Measurements from ENCODE around the gene PPP1R11.
"Not testable (repeated sequence)": the region's sequence is repeated elsewhere in the genome, so short reads cannot be mapped to it uniquely, and the experiment has no call there.

PPP1R11 gene

GRCh38 chr6:30097902-30098768 lies 31.1 kb downstream of the PPP1R11 start:
- DNase-seq (ENCODE audit: low read depth, low spot score): no peak

GRCh38 chr6:30100154-30100553 lies 33.2 kb downstream of the PPP1R11 start:
- DNase-seq (ENCODE audit: low read depth, low spot score): no peak

DNA sequence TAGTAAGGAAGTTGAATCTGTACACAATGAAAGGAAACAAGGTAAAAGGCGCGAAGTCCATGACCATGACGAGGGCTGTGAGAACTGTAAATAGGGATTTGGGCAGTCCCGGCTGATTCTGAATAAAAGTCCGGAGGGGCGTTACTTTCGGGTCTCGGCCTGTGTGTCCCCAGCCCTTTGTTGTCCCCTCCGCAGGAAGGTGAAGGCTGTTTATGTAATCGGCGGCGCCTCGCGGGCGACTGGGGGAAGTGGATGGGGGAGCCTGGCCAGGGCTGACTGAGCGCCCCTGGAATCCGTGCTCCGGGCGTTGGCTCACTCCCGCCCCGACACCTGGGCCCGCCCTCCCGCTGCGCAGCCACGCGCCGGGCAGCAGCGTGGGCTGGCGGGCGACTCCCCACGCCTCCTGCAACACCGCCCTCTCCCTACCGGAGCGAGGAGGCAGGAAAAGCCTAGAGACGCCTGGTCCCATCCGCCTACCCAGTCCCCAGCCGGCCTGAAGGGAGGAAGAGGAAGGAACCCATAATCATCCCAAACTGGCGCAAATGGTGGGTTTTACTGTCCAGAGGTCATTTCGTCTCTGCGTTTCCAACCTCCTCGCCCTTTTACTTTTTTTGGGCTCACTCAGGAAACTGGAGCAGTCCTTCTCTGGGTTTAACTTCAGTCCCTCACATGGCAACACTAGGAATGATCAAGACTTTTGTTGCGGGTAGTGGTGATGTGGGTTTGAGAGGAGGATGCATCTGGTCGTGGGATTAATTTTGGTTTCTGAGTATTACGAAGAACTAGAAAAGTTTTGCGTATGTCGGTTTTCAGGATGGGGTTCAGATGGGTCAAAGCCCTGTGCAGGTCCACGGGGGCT lies 33.8 kb downstream of the PPP1R11 start:
- DNase-seq (ENCODE audit: low read depth, low spot score): no peak

GRCh38 chr6:30101444-30102413 lies 34.7 kb downstream of the PPP1R11 start:
- peak; percentile 45 for DNase-seq (ENCODE audit: low read depth, low spot score)

GRCh38 chr6:30102414-30102969 lies 35.5 kb downstream of the PPP1R11 start:
- no peak for DNase-seq (ENCODE audit: low read depth, low spot score)

DNA sequence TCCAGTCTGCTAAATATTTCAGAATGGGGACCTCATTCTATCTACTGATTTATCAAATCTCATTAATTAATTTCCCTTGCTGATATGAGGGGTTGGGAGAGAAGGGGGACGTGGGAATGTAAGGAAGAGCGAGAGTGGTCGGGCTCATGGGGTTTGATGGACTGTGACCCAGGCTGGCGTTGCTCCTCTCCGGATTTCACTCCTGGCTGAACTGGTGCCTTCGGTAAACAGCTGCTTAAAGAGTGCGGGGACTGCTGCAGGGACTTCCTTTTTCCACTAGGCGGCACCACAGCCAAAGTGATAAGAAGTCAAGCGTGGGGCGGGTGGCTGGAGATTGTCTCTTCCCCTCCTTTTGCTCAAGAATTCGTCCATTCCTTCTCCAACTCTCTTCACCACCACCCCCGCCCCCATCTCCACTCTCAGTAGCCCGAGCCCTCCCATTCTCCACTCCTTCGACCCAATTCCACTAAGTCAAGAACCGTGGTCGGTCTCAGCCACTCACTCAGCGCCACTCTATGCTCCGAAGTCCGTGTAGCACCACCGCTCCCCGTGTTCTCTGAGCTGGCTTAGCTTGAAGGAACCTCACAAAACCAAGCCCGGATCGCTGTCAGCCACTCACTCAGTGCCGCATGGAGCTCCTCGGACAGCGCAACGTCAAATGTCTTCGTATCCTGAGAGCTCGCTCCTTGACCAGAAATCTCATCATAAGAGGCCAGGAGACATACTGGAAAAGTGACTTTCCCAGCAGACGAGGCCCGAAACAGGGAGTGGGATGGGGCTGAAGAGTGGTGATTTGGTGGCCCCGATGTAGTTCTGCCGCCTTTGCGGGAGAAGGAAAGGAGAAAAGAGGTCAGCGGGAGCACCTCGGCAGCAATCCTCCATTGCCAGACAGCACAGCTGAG lies 36.2 kb downstream of the PPP1R11 start:
- peak; percentile 71 for DNase-seq (ENCODE audit: low read depth, low spot score)

DNA sequence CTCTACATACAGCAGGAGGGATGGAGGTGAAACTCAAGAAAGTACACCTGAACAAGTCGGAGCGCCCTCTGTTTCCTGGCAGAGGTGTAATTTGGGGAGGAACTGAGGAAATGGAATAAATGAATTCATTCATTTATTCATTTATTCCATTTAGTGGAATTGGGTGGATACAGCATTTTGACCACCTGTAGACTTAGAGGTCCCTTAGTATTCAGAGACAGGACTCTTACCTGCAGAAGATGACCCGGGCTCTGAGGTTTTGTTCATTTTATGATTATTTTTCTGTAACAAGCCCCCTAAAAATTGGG lies 36.8 kb downstream of the PPP1R11 start:
- DNase-seq (ENCODE audit: low read depth, low spot score): no peak

- no peak for DNase-seq (ENCODE audit: low read depth, low spot score)
Observed at GRCh38 chr6:30104661-30105060, 37.7 kb downstream of the PPP1R11 start.

- DNase-seq (ENCODE audit: low read depth, low spot score): no peak
Observed at GRCh38 chr6:30111266-30111856, 44.4 kb downstream of the PPP1R11 start.

- no peak for DNase-seq (ENCODE audit: low read depth, low spot score)
Observed at GRCh38 chr6:30112402-30112994, 45.5 kb downstream of the PPP1R11 start.

DNA sequence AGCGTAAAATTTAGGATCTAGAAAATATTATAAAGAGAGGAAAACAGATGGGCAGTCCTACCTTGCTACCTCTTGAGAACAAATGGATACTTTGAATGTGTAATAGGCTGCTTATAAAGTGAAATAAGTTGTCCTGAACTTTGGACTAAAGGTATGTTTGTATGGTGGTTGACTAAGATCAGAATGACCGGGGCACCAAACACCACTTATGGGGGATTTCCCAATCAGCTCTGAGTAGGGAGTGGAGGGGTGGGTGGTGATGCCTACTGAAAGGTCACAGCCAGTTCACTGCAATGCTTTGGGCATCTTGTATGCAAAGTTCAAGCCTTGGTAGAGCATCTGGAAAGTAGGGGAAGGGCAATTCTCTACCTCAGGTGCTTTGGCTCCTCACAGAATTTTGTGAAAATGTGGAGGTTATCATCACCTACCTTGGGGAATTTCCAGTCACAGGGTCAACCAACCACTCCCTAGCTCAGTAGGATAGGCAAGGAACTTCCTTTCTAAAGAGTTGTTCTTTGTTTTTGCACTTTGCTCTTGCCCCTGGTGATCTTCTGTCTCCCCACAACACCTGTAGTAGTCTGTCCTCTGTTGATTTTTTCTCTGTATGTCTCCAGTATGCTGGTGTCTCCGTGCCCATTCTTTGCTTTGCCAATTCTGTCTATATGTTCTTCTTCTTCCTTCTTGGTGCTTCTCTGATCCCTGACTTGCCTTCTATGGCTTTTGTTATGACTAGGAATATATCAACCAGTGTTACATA lies 46.2 kb downstream of the PPP1R11 start, which contains the start of gene TRIM31:
TSS of gene TRIM31 (minus strand) at position 88 of the 757 bp plus-strand sequence. CDS start 285 bp downstream, outside the sequence.
- no peak for DNase-seq (ENCODE audit: low read depth, low spot score)

GRCh38 chr6:30113841-30114240 lies 46.8 kb downstream of the PPP1R11 start:
- DNase-seq (ENCODE audit: low read depth, low spot score): no peak

GRCh38 chr6:30116724-30117123 lies 49.7 kb downstream of the PPP1R11 start:
- no peak for DNase-seq (ENCODE audit: low read depth, low spot score)

GRCh38 chr6:30118691-30119090 lies 51.7 kb downstream of the PPP1R11 start:
- not testable (repeated sequence) for DNase-seq (ENCODE audit: low read depth, low spot score)

Measured in smooth muscle cell of the brain vasculature (primary cell).